Measurements from ENCODE around the gene CELF4.

- TF ChIP-seq TAF1 (IDR thresholded peaks at IDR 0.05; ENCODE audit: low read depth, low read length) (no peak), POLR2A (IDR thresholded peaks at IDR 0.05; ENCODE audit: low read depth, low read length) (no peak), POLR2AphosphoS5 (IDR thresholded peaks at IDR 0.05; ENCODE audit: low read depth, low read length) (no peak), SPI1 (IDR thresholded peaks at IDR 0.05; ENCODE audit: low read depth, low read length) (no peak)
Observed at GRCh38 chr18:37258819-37259218, 306.8 kb downstream of the CELF4 start.

All from GM12891 (cell line).